LNCAP (cell line): ENCODE measurements around the gene GPC5.

Experiments
- CTCF ChIP-seq: fragments of 450-650 bp; IDR thresholded peaks from 2 replicates; pipeline ENCODE4 v1.5.1; 2017; ENCODE audit warnings: mild to moderate bottlenecking

GPC5 gene

GRCh38 chr13:91361755-91362271 lies 36.6 kb upstream of the GPC5 start:
- TF ChIP-seq CTCF: no peak

GRCh38 chr13:91362908-91363307 lies 35.5 kb upstream of the GPC5 start:
- TF ChIP-seq CTCF: no peak

GRCh38 chr13:91368101-91368500 lies 30.3 kb upstream of the GPC5 start:
- TF ChIP-seq CTCF: no peak

GRCh38 chr13:91368676-91369440 lies 29.6 kb upstream of the GPC5 start:
- TF ChIP-seq CTCF: no peak

- TF ChIP-seq CTCF: no peak
Measured at GRCh38 chr13:91369441-91369831, 29.0 kb upstream of the GPC5 start.

GRCh38 chr13:91370501-91370900 lies 27.9 kb upstream of the GPC5 start:
- no peak for TF ChIP-seq CTCF

GRCh38 chr13:91372911-91373310 lies 25.5 kb upstream of the GPC5 start:
- no peak for TF ChIP-seq CTCF
